ENCODE data around the gene UCP2. TPM values are rescaled to one million over a fixed set of nuclear protein-coding genes. Genes with fewer than 3 reads are reported as not detected.

Gene UCP2
- total and polyA plus RNA-seq, 2 donors from 2014 or later: 36.4 to 104 TPM

GRCh38 chr11:73998846-73999575 is 16.4 kb upstream of the UCP2 start:
- TF ChIP-seq CTCF (IDR thresholded peaks at IDR 0.05; ENCODE audit: borderline replicate concordance, extremely low read depth, insufficient read depth): no peak
- H3K4me3 ChIP-seq (ENCODE audit: low read length in 3 of 3): no peak overlapping the region
- no peaks in the 10 kb centered on the region for H3K4me1 ChIP-seq (ENCODE audit: control insufficient read depth in 2 of 3, insufficient read depth in 2 of 3, low read depth in 1 of 3, low read length in 3 of 3)
- intact Hi-C loops (cut with DNase I): no loop called here
- H3K27ac ChIP-seq (ENCODE audit: low read depth in 2 of 2, low read length in 2 of 2): no peak overlapping the region
- no peaks in the 10 kb centered on the region for H3K27me3 ChIP-seq (ENCODE audit: control insufficient read depth, insufficient read depth, low read length)
- no peak for FAIRE-seq
- DNase-seq: no peak
- H3K9ac ChIP-seq (ENCODE audit: low read length in 3 of 3): no peak overlapping the region
- no peaks in the 10 kb centered on the region for H3K9me3 ChIP-seq (ENCODE audit: control insufficient read depth in 2 of 3, insufficient read depth in 1 of 3, low read length in 3 of 3)
- H3K36me3 ChIP-seq (ENCODE audit: control insufficient read depth in 2 of 3, insufficient read depth in 3 of 3, low read length in 3 of 3): peaks cover 0 to 6% (median 4%) of the 10 kb centered on the region in 3 donors

GRCh38 chr11:73997120-73997770 is 14.6 kb upstream of the UCP2 start:
- Histone ChIP-seq H3K9me3 (ENCODE audit: control insufficient read depth in 2 of 3, insufficient read depth in 1 of 3, low read length in 3 of 3) (no peaks in the 10 kb centered on the region), H3K27ac (ENCODE audit: low read depth in 2 of 2, low read length in 2 of 2) (no peak overlapping the region), H3K9ac (ENCODE audit: low read length in 3 of 3) (no peak overlapping the region), H3K4me3 (ENCODE audit: low read length in 3 of 3) (no peak overlapping the region), H3K27me3 (ENCODE audit: control insufficient read depth, insufficient read depth, low read length) (no peaks in the 10 kb centered on the region), H3K4me1 (ENCODE audit: control insufficient read depth in 2 of 3, insufficient read depth in 2 of 3, low read depth in 1 of 3, low read length in 3 of 3) (no peaks in the 10 kb centered on the region), H3K36me3 (ENCODE audit: control insufficient read depth in 2 of 3, insufficient read depth in 3 of 3, low read length in 3 of 3) (no peaks in the 10 kb centered on the region)
- DNase-seq (peak in 1 of 5 donors; percentile 9), FAIRE-seq (no peak)
- intact Hi-C loops (cut with DNase I): no loop called here
- no peak for TF ChIP-seq CTCF (IDR thresholded peaks at IDR 0.05; ENCODE audit: borderline replicate concordance, extremely low read depth, insufficient read depth)

- H3K9ac ChIP-seq (ENCODE audit: low read length in 3 of 3): no peak overlapping the region
- H3K27me3 ChIP-seq (ENCODE audit: control insufficient read depth, insufficient read depth, low read length): no peaks in the 10 kb centered on the region
- H3K27ac ChIP-seq (ENCODE audit: low read depth in 2 of 2, low read length in 2 of 2): no peak overlapping the region
- DNase-seq (peak in 2 of 5 donors; percentile 2 to 14), FAIRE-seq (no peak)
- H3K4me1 ChIP-seq (ENCODE audit: control insufficient read depth in 2 of 3, insufficient read depth in 2 of 3, low read depth in 1 of 3, low read length in 3 of 3): no peaks in the 10 kb centered on the region
- no peaks in the 10 kb centered on the region for H3K9me3 ChIP-seq (ENCODE audit: control insufficient read depth in 2 of 3, insufficient read depth in 1 of 3, low read length in 3 of 3)
- no peaks in the 10 kb centered on the region for H3K36me3 ChIP-seq (ENCODE audit: control insufficient read depth in 2 of 3, insufficient read depth in 3 of 3, low read length in 3 of 3)
- H3K4me3 ChIP-seq (ENCODE audit: low read length in 3 of 3): no peak overlapping the region
- TF ChIP-seq CTCF (IDR thresholded peaks at IDR 0.05; ENCODE audit: borderline replicate concordance, extremely low read depth, insufficient read depth): no peak
- intact Hi-C loops (cut with DNase I): no loop called here
These were observed 13.6 kb upstream of the UCP2 start for GRCh38 chr11:73996161-73996747.
